Cardiac fibroblast (primary cell): ENCODE data around the gene OTUB1.

Experiments used
- DNase-seq, 2 donors: peaks; one replicate each; pipeline versions ENCODE4 v3.0.0 to v3.0.0-alpha.2; 2010; ENCODE audit warnings: low read depth in 2 of 2
- H3K4me3 ChIP-seq, 2 donors: replicated peaks in 1 of 2; 1 replicate in 1 of 2; 2 replicates in 1 of 2; pipeline ENCODE4 v1.5.1; 2011; ENCODE audit warnings: low read depth in 2 of 2, low read length in 2 of 2, mild to moderate bottlenecking in 2 of 2, moderate library complexity in 1 of 2
- CTCF ChIP-seq: IDR thresholded peaks from one replicate; pipeline ENCODE4 v1.5.1; 2011; ENCODE audit warnings: low read depth, mild to moderate bottlenecking, low read length, inconsistent platforms

Gene OTUB1

GRCh38 chr11:64036087-64037026 is 50.1 kb downstream of the OTUB1 start:
- DNase-seq, result peak; percentile 29 to 37
- peak overlapping the region; percentile 17 to 28 for H3K4me3 ChIP-seq
- TF ChIP-seq CTCF, result no peak

- no peak for DNase-seq
- no peak overlapping the region for H3K4me3 ChIP-seq
- TF ChIP-seq CTCF, result no peak
Observed at GRCh38 chr11:64037027-64037634, 50.9 kb downstream of the OTUB1 start.

- TF ChIP-seq CTCF, result no peak
- H3K4me3 ChIP-seq, result no peak overlapping the region
- DNase-seq, result no peak
Observed at GRCh38 chr11:64038500-64038899, 52.3 kb downstream of the OTUB1 start.

- no peak overlapping the region for H3K4me3 ChIP-seq
- TF ChIP-seq CTCF, result no peak
- DNase-seq, result no peak
Observed at GRCh38 chr11:64039012-64039665, 52.9 kb downstream of the OTUB1 start.

GRCh38 chr11:64040684-64041322 is 54.6 kb downstream of the OTUB1 start:
- DNase-seq, result no peak
- H3K4me3 ChIP-seq, result no peak overlapping the region
- peak; percentile 41 for TF ChIP-seq CTCF

- no peak for TF ChIP-seq CTCF
- no peak for DNase-seq
- no peak overlapping the region for H3K4me3 ChIP-seq
Observed at GRCh38 chr11:64041846-64042245, 55.6 kb downstream of the OTUB1 start.
